ENCODE data around the gene RAB1A. TPM values are rescaled to one million over a fixed set of nuclear protein-coding genes. Genes with fewer than 3 reads are reported as not detected.
"Not testable (repeated sequence)": the region's sequence is repeated elsewhere in the genome, so short reads cannot be mapped to it uniquely, and the experiment has no call there.

Gene RAB1A
- total RNA-seq, 6 experiments from 2014 or later = 204 to 230 (median 222) TPM

GRCh38 chr2:65142515-65142914 lies 12.6 kb upstream of the RAB1A start:
- no peak for DNase-seq
- Mint-ChIP-seq H3K4me3 (no peak overlapping the region), H3K27ac (no peak overlapping the region), H3K9me3 (no peaks in the 10 kb centered on the region), H3K4me1 (ENCODE audit: low read depth) (no peaks in the 10 kb centered on the region; the same call in 1 of the 2 replicates), H3K36me3 (ENCODE audit: low read depth) (no peaks in the 10 kb centered on the region), H3K27me3 (ENCODE audit: insufficient read depth) (peaks cover 13% of the 10 kb centered on the region)
- TF ChIP-seq CTCF (IDR thresholded peaks at IDR 0.05) = peak; percentile 28; the same call in 1 of the 2 replicates

- no peak overlapping the region for H3K27ac Mint-ChIP-seq
- H3K4me1 Mint-ChIP-seq (ENCODE audit: low read depth) = peaks cover 6% of the 10 kb centered on the region
- TF ChIP-seq CTCF (IDR thresholded peaks at IDR 0.05) = no peak
- H3K4me3 Mint-ChIP-seq = no peak overlapping the region
- peaks cover 9% of the 10 kb centered on the region for H3K27me3 Mint-ChIP-seq (ENCODE audit: insufficient read depth)
- no peaks in the 10 kb centered on the region for H3K9me3 Mint-ChIP-seq
- DNase-seq = no peak
- no peaks in the 10 kb centered on the region for H3K36me3 Mint-ChIP-seq (ENCODE audit: low read depth)
These were observed 7.4 kb upstream of the RAB1A start for GRCh38 chr2:65137197-65137775.

- TF ChIP-seq CTCF (IDR thresholded peaks at IDR 0.05) = no peak
- no peak overlapping the region for H3K27ac Mint-ChIP-seq
These were observed 6.3 kb upstream of the RAB1A start for GRCh38 chr2:65136253-65136652.

GRCh38 chr2:65134158-65134557 lies 4.3 kb upstream of the RAB1A start:
- H3K4me3 Mint-ChIP-seq = no peak overlapping the region
- no peaks in the 10 kb centered on the region for H3K9me3 Mint-ChIP-seq
- peaks cover 8% of the 10 kb centered on the region for H3K27me3 Mint-ChIP-seq (ENCODE audit: insufficient read depth)
- peaks cover 16% of the 10 kb centered on the region for H3K4me1 Mint-ChIP-seq (ENCODE audit: low read depth)
- H3K36me3 Mint-ChIP-seq (ENCODE audit: low read depth) = peaks cover 7% of the 10 kb centered on the region
- no peak for DNase-seq
- no peak for TF ChIP-seq CTCF (IDR thresholded peaks at IDR 0.05)
- H3K27ac Mint-ChIP-seq = no peak overlapping the region

More at GRCh38 chr2:65136253-65136652, 6.3 kb upstream of the RAB1A start:
- no peak for DNase-seq
- Mint-ChIP-seq H3K4me1 (ENCODE audit: low read depth) (peaks cover 8% of the 10 kb centered on the region), H3K36me3 (ENCODE audit: low read depth) (no peaks in the 10 kb centered on the region), H3K27me3 (ENCODE audit: insufficient read depth) (peaks cover 6% of the 10 kb centered on the region), H3K4me3 (no peak overlapping the region), H3K9me3 (no peaks in the 10 kb centered on the region)

- H3K27ac Mint-ChIP-seq = no peak overlapping the region
- no peak for DNase-seq
- no peak overlapping the region for H3K4me3 Mint-ChIP-seq
- peaks cover 5% of the 10 kb centered on the region for H3K27me3 Mint-ChIP-seq (ENCODE audit: insufficient read depth)
- peaks cover 16% of the 10 kb centered on the region for H3K4me1 Mint-ChIP-seq (ENCODE audit: low read depth)
- peaks cover 12% of the 10 kb centered on the region for H3K36me3 Mint-ChIP-seq (ENCODE audit: low read depth)
- H3K9me3 Mint-ChIP-seq = no peaks in the 10 kb centered on the region
- no peak for TF ChIP-seq CTCF (IDR thresholded peaks at IDR 0.05)
These were observed 3.7 kb upstream of the RAB1A start for GRCh38 chr2:65133626-65134025.

- peaks cover 21% of the 10 kb centered on the region for H3K4me1 Mint-ChIP-seq (ENCODE audit: low read depth)
- H3K9me3 Mint-ChIP-seq; H3K4me3 Mint-ChIP-seq; DNase-seq; H3K27me3 Mint-ChIP-seq (ENCODE audit: insufficient read depth); H3K27ac Mint-ChIP-seq: not testable (repeated sequence)
- H3K36me3 Mint-ChIP-seq (ENCODE audit: low read depth) = peaks cover 19% of the 10 kb centered on the region
These were observed 3.0 kb upstream of the RAB1A start for GRCh38 chr2:65132930-65133329.
